Measurements from ENCODE around the gene TTLL8. TPM values are rescaled to one million over a fixed set of nuclear protein-coding genes. Genes with fewer than 3 reads are reported as not detected.

The TTLL8 gene
- total RNA-seq, 2 experiments from 2014 or later = not detected

DNA sequence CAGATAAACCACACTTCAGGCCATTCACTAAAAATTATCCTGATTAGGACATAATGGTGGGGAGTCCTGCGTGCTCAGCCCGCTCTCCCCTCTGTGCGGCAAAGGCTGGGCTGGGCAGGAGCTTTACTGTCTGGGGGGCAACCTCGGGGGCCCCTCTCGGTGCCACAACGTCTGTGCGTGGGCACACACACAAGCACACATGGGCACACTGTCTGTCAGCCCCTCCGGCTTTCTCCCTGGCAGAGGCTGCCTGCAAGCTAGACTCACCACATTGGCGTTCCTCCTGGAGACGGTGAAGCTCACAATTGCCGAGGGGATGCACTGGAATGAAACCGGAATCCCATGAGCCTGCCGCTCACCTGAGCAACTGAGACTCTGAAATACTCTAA, 22.0 kb upstream of the TTLL8 start:
- no peak overlapping the region for H3K27ac Mint-ChIP-seq
- H3K4me1 Mint-ChIP-seq (ENCODE audit: low read depth) = peaks cover 4% of the 10 kb centered on the region
- CTCF ChIA-PET = no interaction called here
- DNase-seq (no peak), ATAC-seq (no peak)
- intact Hi-C loops (cut with micrococcal nuclease) = no loop called here
- no peak for TF ChIP-seq CTCF (IDR thresholded peaks at IDR 0.05)
- no peak overlapping the region for H3K4me3 Mint-ChIP-seq
- no peaks in the 10 kb centered on the region for H3K36me3 Mint-ChIP-seq (ENCODE audit: low read depth)
- H3K27me3 Mint-ChIP-seq = peaks cover under 1% of the 10 kb centered on the region
- POLR2A ChIA-PET = interaction anchor here (0.5 kb wide), 1 partner anchor 15 kb away, joined by 4 read pairs; no protein-coding TSS in a partner anchor
- H3K9me3 Mint-ChIP-seq = no peaks in the 10 kb centered on the region

GRCh38 chr22:50078761-50079160, 20.7 kb upstream of the TTLL8 start:
- CTCF ChIA-PET = interaction anchor here (1.1 kb wide), 1 partner anchor 48 kb away, joined by 3 read pairs; no protein-coding TSS in a partner anchor
- POLR2A ChIA-PET = no interaction called here
- no peak overlapping the region for H3K4me3 Mint-ChIP-seq
- no peaks in the 10 kb centered on the region for H3K36me3 Mint-ChIP-seq (ENCODE audit: low read depth)
- DNase-seq (no peak), ATAC-seq (no peak)
- H3K4me1 Mint-ChIP-seq (ENCODE audit: low read depth) = no peaks in the 10 kb centered on the region
- intact Hi-C loops (cut with micrococcal nuclease) = no loop called here
- no peaks in the 10 kb centered on the region for H3K27me3 Mint-ChIP-seq
- no peak overlapping the region for H3K27ac Mint-ChIP-seq
- H3K9me3 Mint-ChIP-seq = no peaks in the 10 kb centered on the region
- no peak for TF ChIP-seq CTCF (IDR thresholded peaks at IDR 0.05)

GRCh38 chr22:50078246-50078645, 20.1 kb upstream of the TTLL8 start:
- DNase-seq (no peak), ATAC-seq (no peak)
- H3K36me3 Mint-ChIP-seq (ENCODE audit: low read depth) = no peaks in the 10 kb centered on the region
- no peak overlapping the region for H3K4me3 Mint-ChIP-seq
- TF ChIP-seq CTCF (IDR thresholded peaks at IDR 0.05) = no peak
- H3K27ac Mint-ChIP-seq = no peak overlapping the region
- intact Hi-C loops (cut with micrococcal nuclease) = no loop called here
- ChIA-PET POLR2A (no interaction called here), CTCF (no interaction called here)
- no peaks in the 10 kb centered on the region for H3K27me3 Mint-ChIP-seq
- H3K4me1 Mint-ChIP-seq (ENCODE audit: low read depth) = no peaks in the 10 kb centered on the region
- H3K9me3 Mint-ChIP-seq = no peaks in the 10 kb centered on the region

DNA sequence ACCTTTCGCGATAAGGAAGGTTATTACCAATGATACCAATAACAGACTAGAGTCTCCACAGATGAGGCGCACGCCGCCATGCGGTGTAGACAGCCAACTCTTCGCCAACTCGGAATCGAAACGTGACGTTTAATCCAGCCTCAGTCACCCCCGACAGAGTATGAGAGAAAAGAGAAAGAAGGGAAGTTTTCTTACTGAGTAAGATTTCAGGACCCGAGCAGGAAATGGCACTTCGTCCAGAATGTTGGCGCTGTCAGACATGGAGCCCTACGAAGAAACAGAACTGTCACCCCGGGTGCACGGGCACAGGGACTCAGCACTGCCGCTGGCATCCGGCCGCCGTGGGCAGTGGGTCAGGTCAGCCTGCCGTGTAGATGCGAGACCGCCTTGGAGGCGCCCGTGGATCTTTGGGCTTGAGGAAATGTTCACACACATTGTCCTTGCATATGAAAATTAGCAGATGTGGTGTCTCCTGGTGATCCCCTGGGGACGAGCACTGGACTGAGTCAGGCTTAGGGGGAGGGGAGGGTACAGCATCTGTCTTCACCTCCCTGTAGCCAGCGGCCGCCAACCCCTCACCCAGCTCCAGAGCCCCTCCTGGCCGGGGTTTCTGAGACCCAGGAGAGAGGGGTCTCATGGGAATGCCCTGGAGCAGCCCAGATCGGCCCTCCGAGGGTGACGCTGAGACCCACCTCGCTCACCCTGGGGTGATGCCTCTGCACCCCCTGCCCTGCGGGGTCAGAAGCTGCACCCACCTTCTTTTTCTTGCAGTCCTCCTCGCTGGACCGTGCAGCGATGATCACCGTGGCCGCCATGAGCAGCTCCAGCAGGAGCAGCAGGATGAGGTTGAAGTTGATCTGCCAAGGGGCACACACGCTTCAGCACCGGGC, 18.8 kb upstream of the TTLL8 start:
- ATAC-seq (no peak), DNase-seq (no peak)
- Mint-ChIP-seq H3K27me3 (no peaks in the 10 kb centered on the region), H3K9me3 (no peaks in the 10 kb centered on the region), H3K4me1 (ENCODE audit: low read depth) (no peaks in the 10 kb centered on the region), H3K27ac (no peak overlapping the region), H3K4me3 (no peak overlapping the region), H3K36me3 (ENCODE audit: low read depth) (no peaks in the 10 kb centered on the region)
- intact Hi-C loops (cut with micrococcal nuclease) = no loop called here
- CTCF ChIA-PET = no interaction called here
- TF ChIP-seq CTCF (IDR thresholded peaks at IDR 0.05) = no peak
- POLR2A ChIA-PET = no interaction called here
